Fibroblast of lung (primary cell): ENCODE results near the gene CD83. TPM values are rescaled to one million over a fixed set of nuclear protein-coding genes. Genes with fewer than 3 reads are reported as not detected.

Source experiments
- DNase-seq, 2 donors: peaks; one replicate each; pipeline versions ENCODE4 v3.0.0 to v3.0.0-alpha.2; 2010; ENCODE audit warnings: low read depth in 2 of 2
- H2AFZ ChIP-seq: 2 replicates; pipeline ENCODE4 v1.5.1; 2012; ENCODE audit warnings: low read length, control low read depth, inconsistent platforms
- H3K27ac ChIP-seq: 2 replicates; pipeline ENCODE4 v1.5.1; 2011; ENCODE audit warnings: low read length, control low read depth; ENCODE audit not compliant: insufficient read depth
- H3K27me3 ChIP-seq: 2 replicates; pipeline ENCODE4 v1.5.1; 2011; ENCODE audit warnings: mild to moderate bottlenecking, low read length; ENCODE audit not compliant: control insufficient read depth, insufficient read depth
- H3K36me3 ChIP-seq: 2 replicates; pipeline ENCODE4 v1.5.1; 2011; ENCODE audit warnings: low read length; ENCODE audit not compliant: control insufficient read depth, insufficient read depth
- H3K4me1 ChIP-seq: 2 replicates; pipeline ENCODE4 v1.5.1; 2011; ENCODE audit warnings: low read length; ENCODE audit not compliant: control insufficient read depth, insufficient read depth; ENCODE audit errors: extremely low read depth
- H3K4me2 ChIP-seq: 2 replicates; pipeline ENCODE4 v1.5.1; 2011; ENCODE audit warnings: low read length, control low read depth; ENCODE audit not compliant: insufficient read depth; ENCODE audit errors: extremely low read depth
- H3K4me3 ChIP-seq, 4 experiments: fragments of 200-600 bp in 1 of 4; sonication (generic) in 1 of 4; replicated peaks in 1 of 4; 2 replicates each; pipeline ENCODE4 v1.5.1; 2011 to 2016; ENCODE audit warnings: low read length in 4 of 4, low read depth in 3 of 4, mild to moderate bottlenecking in 3 of 4, control low read depth in 2 of 4, inconsistent platforms in 1 of 4, mixed read lengths in 1 of 4; ENCODE audit not compliant: insufficient read depth in 1 of 4; ENCODE audit errors: control extremely low read depth in 1 of 4
- H3K79me2 ChIP-seq: 2 replicates; pipeline ENCODE4 v1.5.1; 2012; ENCODE audit warnings: mild to moderate bottlenecking, low read length, inconsistent platforms; ENCODE audit not compliant: control insufficient read depth, insufficient read depth
- H3K9ac ChIP-seq: 2 replicates; pipeline ENCODE4 v1.5.1; 2011; ENCODE audit warnings: mild to moderate bottlenecking, low read length, control low read depth; ENCODE audit not compliant: insufficient read depth
- H3K9me3 ChIP-seq: 2 replicates; pipeline ENCODE4 v1.5.1; 2012; ENCODE audit warnings: low read depth, low read length; ENCODE audit not compliant: control insufficient read depth, insufficient read depth
- H4K20me1 ChIP-seq: 2 replicates; pipeline ENCODE4 v1.5.1; 2011; ENCODE audit warnings: low read length; ENCODE audit not compliant: control insufficient read depth, insufficient read depth; ENCODE audit errors: extremely low read depth
- EZH2 ChIP-seq: IDR thresholded peaks from 2 replicates; pipeline ENCODE4 v1.5.1; 2012; ENCODE audit warnings: low read length, control low read depth, mild to moderate bottlenecking; ENCODE audit errors: missing control alignments
- polyA plus RNA-seq, 2 donors: library from polyadenylated mRNA; depleted of rRNA in 1 of 2; stranded (reverse) in 1 of 2; unstranded in 1 of 2; fragments of >200 nt; gene quantifications; 2 replicates each; pipeline ENCODE4 v1.2.1, GENCODE V29; 2011 to 2012; ENCODE audit warnings: missing spikeins in 1 of 2
- total RNA-seq: library from RNA; depleted of rRNA; stranded (reverse); fragments of >200 nt; gene quantifications from 2 replicates; pipeline ENCODE4 v1.2.1, GENCODE V29; 2014
- TF ChIP-seq, protein P1 (sequence below), 2 donors: IDR thresholded peaks in 1 of 2; conservative IDR thresholded peaks in 1 of 2; 1 replicate in 1 of 2; 2 replicates in 1 of 2; pipeline ENCODE4 v1.5.1; 2011 to 2012; ENCODE audit warnings: low read length in 2 of 2, control low read depth in 1 of 2, inconsistent platforms in 1 of 2, low read depth in 1 of 2, mild to moderate bottlenecking in 1 of 2

The CD83 gene
- total and polyA plus RNA-seq, 2 donors (not counting 1 experiment from before 2014, with no cell fraction given), result 2.1 to 5.0 TPM

DNA sequence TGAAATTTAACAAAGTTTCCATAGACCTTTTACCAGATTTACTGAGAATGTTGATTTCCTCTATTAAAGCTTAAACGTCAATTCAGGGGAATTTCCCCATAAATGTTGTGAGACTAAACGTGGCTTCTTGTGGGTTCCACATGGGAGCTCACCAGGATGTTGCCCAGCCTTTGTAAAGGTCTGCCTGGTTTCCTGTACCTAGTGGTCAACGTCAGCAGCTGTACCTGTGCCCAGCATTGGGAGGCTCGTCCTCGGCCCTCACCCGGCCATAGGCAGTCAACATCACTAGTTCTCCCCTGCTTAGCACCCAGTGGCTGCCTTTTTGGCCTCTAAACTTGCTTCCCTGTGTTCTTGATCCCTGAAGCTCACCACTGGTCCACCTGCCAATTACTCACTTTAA is 22.1 kb upstream of the CD83 start:
- TF ChIP-seq, protein P1, sequence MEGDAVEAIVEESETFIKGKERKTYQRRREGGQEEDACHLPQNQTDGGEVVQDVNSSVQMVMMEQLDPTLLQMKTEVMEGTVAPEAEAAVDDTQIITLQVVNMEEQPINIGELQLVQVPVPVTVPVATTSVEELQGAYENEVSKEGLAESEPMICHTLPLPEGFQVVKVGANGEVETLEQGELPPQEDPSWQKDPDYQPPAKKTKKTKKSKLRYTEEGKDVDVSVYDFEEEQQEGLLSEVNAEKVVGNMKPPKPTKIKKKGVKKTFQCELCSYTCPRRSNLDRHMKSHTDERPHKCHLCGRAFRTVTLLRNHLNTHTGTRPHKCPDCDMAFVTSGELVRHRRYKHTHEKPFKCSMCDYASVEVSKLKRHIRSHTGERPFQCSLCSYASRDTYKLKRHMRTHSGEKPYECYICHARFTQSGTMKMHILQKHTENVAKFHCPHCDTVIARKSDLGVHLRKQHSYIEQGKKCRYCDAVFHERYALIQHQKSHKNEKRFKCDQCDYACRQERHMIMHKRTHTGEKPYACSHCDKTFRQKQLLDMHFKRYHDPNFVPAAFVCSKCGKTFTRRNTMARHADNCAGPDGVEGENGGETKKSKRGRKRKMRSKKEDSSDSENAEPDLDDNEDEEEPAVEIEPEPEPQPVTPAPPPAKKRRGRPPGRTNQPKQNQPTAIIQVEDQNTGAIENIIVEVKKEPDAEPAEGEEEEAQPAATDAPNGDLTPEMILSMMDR (conservative IDR thresholded peaks at IDR 0.05 in 1 of 2, IDR thresholded peaks at IDR 0.05 in 1 of 2; ENCODE audit: low read depth in 1 of 2, low read length in 2 of 2), result no peak
- TF ChIP-seq EZH2, result no peak
- Histone ChIP-seq H3K79me2 (no peaks in the 10 kb centered on the region), H3K4me1 (no peaks in the 10 kb centered on the region), H3K4me3 (no peak overlapping the region), H3K4me2 (no peak overlapping the region), H4K20me1 (no peaks in the 10 kb centered on the region), H2AFZ (no peak overlapping the region), H3K36me3 (no peaks in the 10 kb centered on the region), H3K9ac (no peak overlapping the region), H3K27ac (no peak overlapping the region), H3K27me3 (no peaks in the 10 kb centered on the region), H3K9me3 (no peaks in the 10 kb centered on the region)
- DNase-seq, result no peak

DNA sequence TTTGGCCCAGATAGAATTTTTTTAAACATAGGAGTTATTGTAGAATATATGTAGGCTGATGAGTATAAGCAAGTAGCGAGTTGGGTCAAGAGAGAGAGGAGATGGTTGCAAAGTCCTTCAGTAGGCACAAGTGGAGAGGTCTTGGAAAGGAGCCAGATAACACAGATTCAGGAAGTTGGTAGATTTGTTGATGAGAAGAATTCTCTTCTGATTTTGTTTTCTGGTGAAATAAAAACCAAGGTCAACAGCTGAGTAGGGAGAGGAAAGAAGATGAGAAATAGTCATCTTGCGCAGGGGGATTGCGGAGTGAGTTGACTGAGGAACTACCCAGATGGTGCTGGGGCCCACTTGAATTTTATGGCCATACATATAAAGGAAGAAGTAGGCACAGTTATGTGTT is 17.4 kb upstream of the CD83 start:
- DNase-seq, result no peak
- Histone ChIP-seq H3K4me1 (no peaks in the 10 kb centered on the region), H3K4me3 (no peak overlapping the region), H3K9ac (no peak overlapping the region), H4K20me1 (no peaks in the 10 kb centered on the region), H3K79me2 (no peaks in the 10 kb centered on the region), H3K9me3 (no peaks in the 10 kb centered on the region), H3K36me3 (no peaks in the 10 kb centered on the region), H2AFZ (no peak overlapping the region), H3K4me2 (no peak overlapping the region), H3K27ac (no peak overlapping the region), H3K27me3 (peaks cover 9% of the 10 kb centered on the region)
- TF ChIP-seq, protein P1 (conservative IDR thresholded peaks at IDR 0.05 in 1 of 2, IDR thresholded peaks at IDR 0.05 in 1 of 2; ENCODE audit: low read depth in 1 of 2, low read length in 2 of 2), result no peak
- no peak for TF ChIP-seq EZH2

DNA sequence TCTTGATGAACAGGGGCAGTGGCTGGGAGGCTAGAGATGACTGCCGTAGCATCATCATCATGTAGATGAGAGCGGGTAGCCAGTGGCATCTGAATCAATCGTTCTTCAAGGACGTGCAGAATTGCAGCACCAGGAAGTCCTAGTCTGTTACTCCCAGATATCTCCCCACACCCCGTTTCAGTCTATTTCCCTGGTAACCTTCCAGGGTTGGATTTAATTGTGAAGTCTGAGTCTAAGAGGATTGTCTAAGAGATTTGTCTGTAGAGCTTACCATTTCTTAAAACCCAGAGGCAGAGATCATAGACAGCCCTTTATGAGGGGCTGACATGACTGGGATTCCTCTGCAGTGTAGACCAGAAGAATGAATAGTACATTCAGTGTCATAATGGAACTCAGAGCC is 16.6 kb upstream of the CD83 start:
- no peaks in the 10 kb centered on the region for H3K36me3 ChIP-seq
- no peaks in the 10 kb centered on the region for H3K4me1 ChIP-seq
- H3K9me3 ChIP-seq, result no peaks in the 10 kb centered on the region
- no peaks in the 10 kb centered on the region for H3K79me2 ChIP-seq
- peaks cover 9% of the 10 kb centered on the region for H3K27me3 ChIP-seq
- H2AFZ ChIP-seq, result no peak overlapping the region
- TF ChIP-seq, protein P1 (conservative IDR thresholded peaks at IDR 0.05 in 1 of 2, IDR thresholded peaks at IDR 0.05 in 1 of 2; ENCODE audit: low read depth in 1 of 2, low read length in 2 of 2), result no peak
- no peak for TF ChIP-seq EZH2
- DNase-seq, result no peak
- no peak overlapping the region for H3K9ac ChIP-seq
- H3K4me2 ChIP-seq, result no peak overlapping the region
- H4K20me1 ChIP-seq, result no peaks in the 10 kb centered on the region
- H3K4me3 ChIP-seq, result no peak overlapping the region
- H3K27ac ChIP-seq, result no peak overlapping the region
